PFSK-1 (cell line): Measurements from ENCODE around the gene HOXA3.

Experiments used
- FOXP2 ChIP-seq: optimal IDR thresholded peaks from 2 replicates; pipeline ENCODE3; 2011; ENCODE audit warnings: borderline replicate concordance, control low read depth, inconsistent platforms; ENCODE audit not compliant: insufficient read depth; ENCODE audit errors: extremely low read length, extremely low read depth
- POLR2AphosphoS5 ChIP-seq: IDR thresholded peaks from 2 replicates; pipeline ENCODE4 v1.6.1; 2012; ENCODE audit warnings: low read depth, mild to moderate bottlenecking, control low read depth, low read length, moderate library complexity
- SIN3A ChIP-seq: IDR thresholded peaks from 2 replicates; pipeline ENCODE4 v1.6.1; 2012; ENCODE audit warnings: mild to moderate bottlenecking, low read length, moderate library complexity, borderline replicate concordance; ENCODE audit not compliant: insufficient read depth
- TAF1 ChIP-seq: IDR thresholded peaks from 2 replicates; pipeline ENCODE4 v1.6.1; 2012; ENCODE audit warnings: low read length, control low read depth, borderline replicate concordance; ENCODE audit not compliant: insufficient read depth
- TF ChIP-seq, protein P1 (sequence below), 2 experiments: IDR thresholded peaks; 2 replicates each; pipeline versions ENCODE4 v1.6.1 to v1.8.0; 2011 to 2012; ENCODE audit warnings: low read depth in 2 of 2, low read length in 2 of 2, control low read depth in 1 of 2, inconsistent platforms in 1 of 2, mild to moderate bottlenecking in 1 of 2, moderate library complexity in 1 of 2; ENCODE audit not compliant: insufficient read depth in 1 of 2

- TF ChIP-seq, protein P1, sequence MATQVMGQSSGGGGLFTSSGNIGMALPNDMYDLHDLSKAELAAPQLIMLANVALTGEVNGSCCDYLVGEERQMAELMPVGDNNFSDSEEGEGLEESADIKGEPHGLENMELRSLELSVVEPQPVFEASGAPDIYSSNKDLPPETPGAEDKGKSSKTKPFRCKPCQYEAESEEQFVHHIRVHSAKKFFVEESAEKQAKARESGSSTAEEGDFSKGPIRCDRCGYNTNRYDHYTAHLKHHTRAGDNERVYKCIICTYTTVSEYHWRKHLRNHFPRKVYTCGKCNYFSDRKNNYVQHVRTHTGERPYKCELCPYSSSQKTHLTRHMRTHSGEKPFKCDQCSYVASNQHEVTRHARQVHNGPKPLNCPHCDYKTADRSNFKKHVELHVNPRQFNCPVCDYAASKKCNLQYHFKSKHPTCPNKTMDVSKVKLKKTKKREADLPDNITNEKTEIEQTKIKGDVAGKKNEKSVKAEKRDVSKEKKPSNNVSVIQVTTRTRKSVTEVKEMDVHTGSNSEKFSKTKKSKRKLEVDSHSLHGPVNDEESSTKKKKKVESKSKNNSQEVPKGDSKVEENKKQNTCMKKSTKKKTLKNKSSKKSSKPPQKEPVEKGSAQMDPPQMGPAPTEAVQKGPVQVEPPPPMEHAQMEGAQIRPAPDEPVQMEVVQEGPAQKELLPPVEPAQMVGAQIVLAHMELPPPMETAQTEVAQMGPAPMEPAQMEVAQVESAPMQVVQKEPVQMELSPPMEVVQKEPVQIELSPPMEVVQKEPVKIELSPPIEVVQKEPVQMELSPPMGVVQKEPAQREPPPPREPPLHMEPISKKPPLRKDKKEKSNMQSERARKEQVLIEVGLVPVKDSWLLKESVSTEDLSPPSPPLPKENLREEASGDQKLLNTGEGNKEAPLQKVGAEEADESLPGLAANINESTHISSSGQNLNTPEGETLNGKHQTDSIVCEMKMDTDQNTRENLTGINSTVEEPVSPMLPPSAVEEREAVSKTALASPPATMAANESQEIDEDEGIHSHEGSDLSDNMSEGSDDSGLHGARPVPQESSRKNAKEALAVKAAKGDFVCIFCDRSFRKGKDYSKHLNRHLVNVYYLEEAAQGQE (IDR thresholded peaks at IDR 0.05; ENCODE audit: insufficient read depth in 1 of 2, low read depth in 2 of 2, low read length in 2 of 2) = no peak
- TF ChIP-seq POLR2AphosphoS5 = no peak
- TF ChIP-seq SIN3A = no peak
- no peak for TF ChIP-seq TAF1
- TF ChIP-seq FOXP2 = no peak
Measured at GRCh38 chr7:27189295-27189996, 37.1 kb upstream of the HOXA3 start.
